Astrocyte (in vitro differentiated cells and primary cell): ENCODE results near the gene CRADD.

Experiments used
- CTCF ChIP-seq: IDR thresholded peaks from 2 replicates; pipeline ENCODE4 v1.5.1; 2011; ENCODE audit warnings: low read depth, mild to moderate bottlenecking, inconsistent platforms, low read length, moderate library complexity; ENCODE audit not compliant: insufficient read depth
- EZH2 ChIP-seq: IDR thresholded peaks from 2 replicates; pipeline ENCODE4 v1.6.1; 2012; ENCODE audit warnings: mild to moderate bottlenecking, low read length, inconsistent platforms; ENCODE audit not compliant: insufficient read depth

DNA sequence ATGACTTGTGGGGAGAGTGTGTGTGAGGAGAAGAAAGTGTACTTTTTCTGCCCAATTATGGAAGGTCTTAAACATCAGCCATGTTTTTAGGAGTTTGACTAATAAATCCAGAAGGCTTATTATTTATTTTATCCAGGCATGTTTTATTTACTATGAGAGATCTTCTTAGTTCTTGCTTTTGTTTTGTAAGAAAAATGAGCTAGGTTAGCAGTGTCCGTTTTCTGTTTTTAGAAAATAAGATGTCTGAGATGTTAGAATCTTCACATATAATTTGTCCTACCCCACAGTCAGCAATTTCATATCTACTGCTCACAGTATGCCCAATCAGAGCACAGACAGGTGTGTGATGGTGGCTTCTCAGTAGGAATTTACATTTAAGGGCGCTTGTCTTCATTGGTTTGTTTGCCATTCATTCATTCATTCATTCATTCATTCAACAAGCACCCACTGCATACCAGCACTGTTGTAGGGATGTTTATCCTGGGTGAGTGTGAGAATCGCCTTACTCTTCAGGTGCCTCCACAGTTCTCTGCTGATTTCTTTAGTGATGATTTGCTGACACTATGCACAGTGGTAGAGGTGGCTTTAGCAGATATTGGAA is 83.2 kb downstream of the CRADD start:
- no peak for TF ChIP-seq CTCF
- no peak for TF ChIP-seq EZH2
